HS-5 (cell line): ENCODE measurements around the gene PALM3.
A peak's percentile ranks its signal among the peaks of the same experiment; 100 is the strongest.
"Not testable (repeated sequence)": the region's sequence is repeated elsewhere in the genome, so short reads cannot be mapped to it uniquely, and the experiment has no call there.

Source experiments
- DNase-seq: peaks from one replicate; pipeline ENCODE4 v3.0.0-alpha.2; 2012; ENCODE audit warnings: low read depth

The PALM3 gene

DNA sequence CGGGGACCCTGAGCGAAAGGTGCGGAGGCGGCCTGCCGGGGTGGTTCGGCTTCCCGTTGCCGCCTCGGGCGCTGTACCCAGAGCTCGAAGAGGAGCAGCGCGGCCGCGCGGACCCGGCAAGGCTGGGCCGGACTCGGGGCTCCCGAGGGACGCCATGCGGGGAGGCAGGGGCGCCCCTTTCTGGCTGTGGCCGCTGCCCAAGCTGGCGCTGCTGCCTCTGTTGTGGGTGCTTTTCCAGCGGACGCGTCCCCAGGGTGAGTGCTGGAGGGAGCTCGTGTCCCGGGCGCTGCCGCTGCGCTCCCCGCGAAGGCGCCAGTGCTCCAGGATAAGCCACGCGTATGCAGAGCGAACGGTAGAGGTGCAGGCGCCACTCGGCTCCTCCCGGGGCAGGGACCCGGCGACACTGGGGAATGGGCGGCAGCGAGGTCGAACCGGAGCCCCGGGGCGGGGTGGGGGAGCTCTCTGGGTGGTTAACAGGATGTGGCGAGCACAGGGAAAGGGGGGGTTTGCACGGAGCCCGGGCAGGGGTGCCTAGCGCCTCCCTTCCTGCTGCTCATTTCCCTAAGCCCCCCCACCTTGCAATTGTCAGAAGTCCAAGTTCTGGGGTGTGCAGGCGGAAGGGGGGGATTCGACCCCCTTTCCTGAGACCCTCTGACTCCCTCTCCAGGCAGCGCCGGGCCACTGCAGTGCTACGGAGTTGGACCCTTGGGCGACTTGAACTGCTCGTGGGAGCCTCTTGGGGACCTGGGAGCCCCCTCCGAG is 30.0 kb downstream of the PALM3 start, which contains the start of gene IL27RA:
Gene IL27RA (plus strand): TSS at position 44 of the 762 bp plus-strand sequence. CDS start 111 bp downstream, at position 155.
- peak; percentile 31 for DNase-seq

DNA sequence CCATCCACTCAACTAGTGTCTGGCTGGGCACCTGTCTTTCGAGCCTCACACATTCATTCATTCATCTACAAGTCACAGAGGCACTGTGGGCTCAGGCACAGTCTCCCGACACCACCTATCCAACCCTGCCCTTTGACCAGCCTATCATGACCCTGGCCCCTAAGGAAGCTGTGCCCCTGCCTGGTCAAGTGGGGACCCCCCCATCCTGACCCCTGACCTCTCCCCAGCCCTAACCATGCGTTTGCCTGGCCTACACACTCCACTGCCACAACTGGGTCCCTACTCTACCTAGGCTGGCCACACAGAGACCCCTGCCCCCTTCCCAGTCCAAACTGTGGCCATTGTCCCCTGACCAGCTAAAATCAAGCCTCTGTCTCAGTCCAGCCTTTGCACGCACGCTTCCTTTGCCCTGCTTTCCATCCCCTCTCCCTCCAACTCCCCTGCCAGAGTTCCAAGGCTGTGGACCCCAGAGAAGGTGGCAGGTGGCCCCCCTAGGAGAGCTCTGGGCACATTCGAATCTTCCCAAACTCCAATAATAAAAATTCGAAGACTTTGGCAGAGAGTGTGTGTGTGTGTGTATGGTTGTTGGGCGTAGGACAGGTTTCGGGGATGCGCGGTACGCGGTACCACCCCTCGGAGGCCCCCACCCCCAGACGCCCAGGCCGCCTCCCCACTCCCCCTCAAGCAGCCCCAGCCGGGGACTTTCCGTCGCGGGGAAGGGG is 30.7 kb downstream of the PALM3 start:
- no peak for DNase-seq

DNA sequence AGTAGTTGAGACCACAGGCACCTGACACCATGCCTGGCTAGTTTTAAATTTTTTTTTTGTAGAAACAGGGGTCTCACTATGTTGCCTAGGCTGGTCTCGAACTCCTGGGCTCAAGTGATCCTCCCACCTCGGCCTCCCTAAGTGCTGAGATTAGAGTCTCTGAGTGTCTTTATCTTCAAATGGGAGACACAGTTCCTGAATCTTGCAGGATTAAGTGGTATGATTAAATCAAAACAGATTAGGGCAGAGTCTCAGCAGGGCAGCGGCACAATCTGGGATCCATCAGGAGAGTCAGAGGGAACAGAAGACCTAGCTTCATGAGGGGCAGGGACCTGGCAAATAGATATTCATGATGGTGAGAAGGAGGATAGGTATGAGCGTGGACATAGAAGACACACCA is 33.0 kb downstream of the PALM3 start:
- no peak for DNase-seq

- no peak for DNase-seq
Measured at GRCh38 chr19:14027856-14028450, 33.9 kb downstream of the PALM3 start, which contains the start of gene RLN3. Gene RLN3 (plus strand): TSS chr19:14028148. CDS start chr19:14028205, 57 bp downstream.

DNA sequence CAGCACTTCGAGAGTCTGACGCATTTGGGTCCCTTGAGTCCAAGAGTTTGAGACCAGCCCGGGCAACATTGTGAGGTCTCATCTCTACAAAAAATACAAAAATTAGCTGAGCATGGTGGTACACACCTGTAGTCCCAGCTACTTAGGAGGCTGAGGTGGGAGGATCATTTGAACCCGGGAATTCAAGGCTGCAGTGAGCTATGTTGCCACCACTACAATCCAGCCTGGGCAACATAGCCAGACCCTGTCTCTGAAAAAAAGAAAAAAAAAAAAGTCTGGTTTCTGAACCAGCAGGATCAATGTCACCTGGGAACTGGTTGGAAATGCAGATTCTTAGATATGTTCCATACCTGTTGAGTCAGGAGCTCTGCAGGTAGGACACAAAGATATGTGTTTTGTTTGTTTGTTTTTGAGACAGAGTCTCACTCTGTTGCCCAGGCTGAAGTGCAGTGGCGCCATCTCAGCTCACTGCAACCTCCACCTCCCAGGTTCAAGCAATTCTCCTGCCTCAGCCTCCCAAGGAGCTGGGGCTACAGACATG is 35.2 kb downstream of the PALM3 start:
- DNase-seq: not testable (repeated sequence)

DNA sequence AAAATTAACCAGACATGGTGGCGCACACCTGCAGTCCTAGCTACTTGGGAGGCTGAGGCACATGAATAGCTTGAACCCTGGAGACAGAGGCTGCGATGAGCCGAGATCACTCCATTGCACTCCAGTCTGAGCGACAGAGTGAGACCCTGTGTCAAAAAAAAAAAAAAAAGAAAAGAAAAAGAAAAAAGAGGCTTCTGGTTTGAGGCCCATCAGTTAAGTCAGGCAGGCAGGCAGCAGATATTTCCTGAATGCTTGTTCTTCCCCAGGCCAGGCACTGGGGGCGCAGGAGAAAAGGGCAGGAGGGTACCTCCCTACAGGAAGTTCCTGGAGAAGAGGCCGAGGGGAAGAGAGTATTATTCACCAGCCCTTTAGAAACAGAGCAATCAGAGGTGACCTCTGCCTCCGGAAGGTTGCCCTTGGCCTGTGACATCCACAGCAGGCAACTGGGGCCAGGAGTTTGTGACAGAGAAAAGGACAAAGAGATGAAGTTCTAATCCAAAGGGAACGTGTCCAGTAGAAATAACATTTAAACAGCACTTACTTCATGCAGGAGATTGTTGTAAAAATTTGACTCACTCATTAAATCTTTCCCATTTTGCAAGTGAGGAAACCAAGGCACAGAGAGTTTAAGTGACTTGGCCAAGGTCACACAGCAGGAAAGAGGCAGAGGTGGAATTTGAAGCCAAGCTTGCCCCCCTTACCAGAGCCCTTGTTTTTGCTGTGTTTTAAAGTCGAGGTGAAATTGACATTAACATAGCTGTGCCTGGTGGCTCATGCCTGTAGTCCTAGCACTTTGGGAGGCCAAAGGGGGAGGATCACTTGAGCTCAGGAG is 38.3 kb downstream of the PALM3 start:
- DNase-seq: no peak

- no peak for DNase-seq
Measured at GRCh38 chr19:14022469-14022868, 39.4 kb downstream of the PALM3 start.

DNA sequence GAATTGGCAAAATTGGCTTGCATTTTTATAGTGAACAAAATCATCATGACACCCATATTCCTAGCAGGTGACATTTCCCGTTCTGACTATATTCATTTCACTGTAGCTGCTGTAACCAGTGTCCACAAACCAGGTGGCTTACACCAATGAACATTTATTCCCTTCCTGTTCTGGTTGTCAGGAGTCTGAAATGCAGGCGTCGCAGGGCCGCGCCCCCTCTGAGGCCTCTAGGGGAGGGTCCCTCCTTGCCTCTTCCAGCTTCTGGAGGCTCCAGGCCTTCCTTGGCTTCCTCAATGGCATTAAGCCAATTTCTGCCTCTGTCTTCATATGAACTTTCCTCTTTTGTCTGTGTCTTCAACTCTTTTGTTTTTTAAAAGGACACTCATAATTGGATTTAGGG is 40.4 kb downstream of the PALM3 start:
- no peak for DNase-seq

DNA sequence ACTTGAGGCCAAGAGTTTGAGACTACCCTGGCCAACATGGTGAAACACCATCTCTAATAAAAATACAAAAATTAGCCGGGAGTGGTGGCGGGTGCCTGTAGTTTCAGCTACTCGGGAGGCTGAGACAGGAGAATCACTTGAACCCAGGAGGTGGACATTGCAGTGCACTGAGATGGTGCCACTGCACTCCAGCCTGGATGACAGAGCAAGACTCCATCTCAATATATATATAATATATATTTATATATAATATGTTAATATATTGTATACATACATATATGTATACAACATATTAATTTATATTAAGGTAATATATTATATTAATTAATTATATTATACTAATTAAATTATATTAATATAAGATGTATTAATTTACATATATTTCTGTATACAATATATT is 42.1 kb downstream of the PALM3 start:
- not testable (repeated sequence) for DNase-seq

GRCh38 chr19:14019100-14019499 is 42.8 kb downstream of the PALM3 start:
- DNase-seq: no peak

DNA sequence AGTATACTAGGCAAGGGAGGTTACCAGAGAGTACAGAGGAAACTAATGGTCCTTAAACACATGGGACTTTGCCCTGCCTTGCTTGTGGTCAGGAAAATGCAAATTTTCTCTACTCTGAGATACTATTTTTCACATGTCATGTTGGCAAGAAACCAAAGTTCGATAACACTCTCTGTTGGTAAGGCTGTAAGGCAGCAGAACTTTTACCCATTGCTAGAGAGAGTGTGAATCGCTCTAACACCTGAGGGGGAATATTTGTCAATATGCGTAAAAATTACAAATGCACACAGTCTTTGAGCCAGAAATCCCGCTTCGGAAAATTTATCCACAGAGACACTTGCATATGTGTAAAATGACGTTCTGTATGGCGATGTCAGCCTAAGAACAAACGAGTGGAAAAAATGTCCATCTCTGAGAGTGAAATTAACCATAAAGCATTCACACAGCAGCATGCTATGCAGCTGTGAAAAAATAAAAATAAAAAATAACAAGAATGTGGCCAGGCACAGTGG is 46.3 kb downstream of the PALM3 start:
- DNase-seq: no peak

DNA sequence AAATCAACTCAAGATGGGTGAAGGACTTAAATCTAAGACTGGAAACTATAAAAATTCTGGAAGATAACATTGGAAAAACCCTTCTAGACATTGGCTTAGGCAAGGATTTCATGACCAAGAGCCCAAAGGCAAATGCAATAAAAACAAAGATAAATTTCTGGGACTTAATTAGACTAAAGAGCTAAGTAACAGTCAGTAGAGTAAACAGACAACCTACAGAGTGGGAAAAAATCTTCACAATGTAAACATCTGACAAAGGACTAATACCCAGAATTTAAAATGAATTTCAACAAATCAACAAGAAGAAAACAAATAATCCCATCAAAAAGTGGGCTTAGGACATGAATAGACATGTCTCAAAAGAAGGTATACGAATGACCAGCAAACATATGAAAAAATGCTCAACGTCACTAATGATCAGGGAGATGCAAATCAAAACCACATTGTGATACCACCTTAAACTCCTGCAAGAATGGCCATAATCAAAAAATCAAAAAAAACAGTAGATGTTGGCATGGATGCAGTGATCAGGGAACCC is 49.4 kb downstream of the PALM3 start:
- DNase-seq: no peak

GRCh38 chr19:14006766-14007562 is 54.9 kb downstream of the PALM3 start:
- DNase-seq: no peak

DNA sequence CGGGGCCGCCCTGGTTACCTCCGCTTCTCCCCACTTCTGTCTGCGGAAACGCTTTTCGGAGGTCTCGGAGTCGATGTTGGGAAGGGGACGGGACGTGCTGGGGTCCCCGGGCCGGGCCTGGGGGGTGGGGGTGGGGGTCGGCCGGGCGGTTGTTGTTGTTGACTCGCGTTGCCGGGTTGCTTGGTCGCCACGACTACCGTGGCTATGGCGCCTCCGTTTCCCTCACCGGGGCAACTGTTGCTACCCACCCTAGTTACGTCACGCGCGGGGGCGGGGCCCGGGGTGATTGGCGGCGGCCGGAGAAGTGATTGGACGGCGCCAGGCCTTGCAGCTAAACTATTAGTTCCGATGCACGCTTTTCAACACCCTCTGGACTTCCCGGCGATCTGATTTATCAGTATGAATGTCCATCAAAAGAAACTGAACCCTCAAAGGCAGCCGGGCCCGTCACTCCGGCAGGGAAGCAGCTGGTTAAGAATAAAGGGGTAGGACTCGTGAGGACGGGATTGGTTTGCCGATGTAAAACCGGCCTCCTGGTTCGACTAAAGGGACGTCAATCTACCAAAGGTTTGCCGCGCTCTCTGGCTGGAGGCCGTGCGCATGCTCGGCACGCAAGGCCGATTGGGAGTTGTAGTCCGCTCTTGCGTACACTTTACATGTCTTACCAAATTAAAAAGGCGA is 55.7 kb downstream of the PALM3 start, which contains the start of gene RFX1:
Gene RFX1 (minus strand): TSS at position 236 of the 681 bp plus-strand sequence. CDS start 12,477 bp downstream, outside the sequence.
- peak; percentile 100 for DNase-seq

DNA sequence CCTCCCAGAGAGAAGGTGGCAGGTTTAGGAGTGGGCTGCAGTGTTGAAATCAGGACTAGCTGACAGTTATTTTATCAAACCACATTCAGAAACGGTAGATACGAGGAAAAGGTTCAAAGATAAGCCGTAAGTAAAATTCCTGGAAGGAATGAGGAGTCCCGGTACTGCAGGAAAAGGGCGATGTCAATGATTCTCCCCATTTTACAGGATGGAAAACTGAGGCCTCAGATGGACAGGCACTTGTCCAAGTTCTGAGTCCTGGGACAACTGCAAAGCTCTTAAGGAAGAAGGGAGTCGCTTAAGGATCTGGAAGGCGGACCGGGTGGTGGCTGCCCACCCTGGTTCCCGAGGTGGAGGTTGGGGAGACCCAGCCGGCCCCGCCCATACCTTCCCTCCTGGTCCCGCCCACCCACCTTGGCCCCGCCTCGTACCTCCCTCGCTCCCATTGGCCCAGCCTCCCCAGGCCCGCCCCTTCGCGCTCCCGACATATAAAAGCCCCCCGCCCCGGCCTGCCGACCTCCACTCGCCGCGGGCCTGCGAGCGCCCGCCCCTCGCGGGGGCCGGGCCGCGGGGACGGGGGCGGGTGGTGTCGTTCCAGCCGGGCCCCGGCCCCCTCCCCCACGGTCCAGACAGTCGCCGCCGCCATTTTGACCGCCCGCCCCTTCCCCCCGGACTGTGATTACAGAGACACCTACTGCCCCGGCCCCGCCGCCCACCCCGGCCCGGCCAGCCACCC is 56.4 kb downstream of the PALM3 start:
- peak; percentile 51 for DNase-seq

- DNase-seq: no peak
Measured at GRCh38 chr19:14004619-14005348, 57.1 kb downstream of the PALM3 start.
